Gastroesophageal sphincter (tissue), 3 donors: ENCODE results near the gene ZNF91.

Experiments used
- EP300 ChIP-seq: sonication (generic); formaldehyde crosslinking; IDR thresholded peaks from one replicate; pipeline ENCODE4 v1.6.1; 2017; ENCODE audit warnings: antibody characterized with exemption, mild to moderate bottlenecking
- POLR2A ChIP-seq, 2 donors: fragments of 450-650 bp; IDR thresholded peaks; one replicate each; pipeline ENCODE4 v1.6.1; 2017; ENCODE audit warnings: antibody characterized with exemption in 2 of 2, mild to moderate bottlenecking in 2 of 2, moderate library complexity in 1 of 2
- POLR2AphosphoS5 ChIP-seq: sonication (generic); formaldehyde crosslinking; IDR thresholded peaks from one replicate; pipeline ENCODE4 v1.6.1; 2017; ENCODE audit warnings: antibody characterized with exemption
- TF ChIP-seq, protein P1 (sequence below), 4 experiments: fragments of 200-600 bp in 2 of 4; fragments of 450-650 bp in 2 of 4; sonication (generic) in 1 of 4; IDR thresholded peaks; one replicate each; pipeline ENCODE4 v1.5.1; 2017 to 2019; ENCODE audit warnings: antibody characterized with exemption in 4 of 4, mild to moderate bottlenecking in 2 of 4, moderate library complexity in 2 of 4

GRCh38 chr19:23315286-23315685 is 80.0 kb downstream of the ZNF91 start:
- TF ChIP-seq, protein P1, sequence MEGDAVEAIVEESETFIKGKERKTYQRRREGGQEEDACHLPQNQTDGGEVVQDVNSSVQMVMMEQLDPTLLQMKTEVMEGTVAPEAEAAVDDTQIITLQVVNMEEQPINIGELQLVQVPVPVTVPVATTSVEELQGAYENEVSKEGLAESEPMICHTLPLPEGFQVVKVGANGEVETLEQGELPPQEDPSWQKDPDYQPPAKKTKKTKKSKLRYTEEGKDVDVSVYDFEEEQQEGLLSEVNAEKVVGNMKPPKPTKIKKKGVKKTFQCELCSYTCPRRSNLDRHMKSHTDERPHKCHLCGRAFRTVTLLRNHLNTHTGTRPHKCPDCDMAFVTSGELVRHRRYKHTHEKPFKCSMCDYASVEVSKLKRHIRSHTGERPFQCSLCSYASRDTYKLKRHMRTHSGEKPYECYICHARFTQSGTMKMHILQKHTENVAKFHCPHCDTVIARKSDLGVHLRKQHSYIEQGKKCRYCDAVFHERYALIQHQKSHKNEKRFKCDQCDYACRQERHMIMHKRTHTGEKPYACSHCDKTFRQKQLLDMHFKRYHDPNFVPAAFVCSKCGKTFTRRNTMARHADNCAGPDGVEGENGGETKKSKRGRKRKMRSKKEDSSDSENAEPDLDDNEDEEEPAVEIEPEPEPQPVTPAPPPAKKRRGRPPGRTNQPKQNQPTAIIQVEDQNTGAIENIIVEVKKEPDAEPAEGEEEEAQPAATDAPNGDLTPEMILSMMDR (IDR thresholded peaks at IDR 0.05), result no peak
- TF ChIP-seq POLR2A (IDR thresholded peaks at IDR 0.05) (no peak), POLR2AphosphoS5 (no peak), EP300 (no peak)
